GM12891 (cell line): Measurements from ENCODE around the gene CELSR1.

Experiments used
- PAX5 ChIP-seq: IDR thresholded peaks from 2 replicates; pipeline ENCODE4 v1.6.1; 2011; ENCODE audit warnings: low read length, moderate library complexity, mild to moderate bottlenecking; ENCODE audit not compliant: insufficient read depth, severe bottlenecking
- POLR2A ChIP-seq: IDR thresholded peaks from 2 replicates; pipeline ENCODE4 v1.6.1; 2011; ENCODE audit warnings: low read depth, low read length, control low read depth
- POLR2AphosphoS5 ChIP-seq: IDR thresholded peaks from 2 replicates; pipeline ENCODE4 v1.6.1; 2011; ENCODE audit warnings: low read depth, low read length, control low read depth
- TAF1 ChIP-seq: IDR thresholded peaks from 2 replicates; pipeline ENCODE4 v1.6.1; 2011; ENCODE audit warnings: low read depth, low read length, control low read depth

- TF ChIP-seq PAX5, result no peak
- no peak for TF ChIP-seq POLR2A
- no peak for TF ChIP-seq TAF1
- no peak for TF ChIP-seq POLR2AphosphoS5
Observed at GRCh38 chr22:46574438-46574992, 37.1 kb upstream of the CELSR1 start.
